Lower lobe of right lung (tissue), 2 donors: Measurements from ENCODE around the gene ZBTB32. TPM values are rescaled to one million over a fixed set of nuclear protein-coding genes. Genes with fewer than 3 reads are reported as not detected.

Experiments
- ATAC-seq, 2 donors: fragments of 200-7000 bp; cut with Tn5 transposase; one replicate each; pipeline ENCODE4 v1.9.1; 2020 to 2022; ENCODE audit warnings: mild to moderate bottlenecking in 2 of 2, moderate library complexity in 2 of 2
- DNase-seq: peaks from one replicate; pipeline ENCODE4 v3.0.0-alpha.2; 2020
- H3K27ac ChIP-seq: fragments of 200-600 bp; one replicate; pipeline ENCODE4 v1.8.0; 2022
- H3K27me3 ChIP-seq: fragments of 200-600 bp; one replicate; pipeline ENCODE4 v1.8.0; 2022; ENCODE audit warnings: low read depth
- H3K36me3 ChIP-seq: fragments of 200-600 bp; one replicate; pipeline ENCODE4 v1.8.0; 2022; ENCODE audit warnings: mild to moderate bottlenecking
- H3K4me1 ChIP-seq: fragments of 200-600 bp; one replicate; pipeline ENCODE4 v1.8.0; 2022
- H3K4me3 ChIP-seq: fragments of 200-600 bp; one replicate; pipeline ENCODE4 v1.8.0; 2022; ENCODE audit warnings: mild to moderate bottlenecking
- H3K9me3 ChIP-seq: fragments of 200-600 bp; one replicate; pipeline ENCODE4 v1.8.0; 2022
- CTCF ChIP-seq: fragments of 200-600 bp; IDR thresholded peaks from one replicate; pipeline ENCODE4 v1.8.0; 2022; ENCODE audit warnings: antibody characterized with exemption, mild to moderate bottlenecking
- intact Hi-C: fragments of 100-400 bp; cut with DNase I; formaldehyde crosslinking; loops from one replicate; pipeline ENCODE4 v1.11.0; 2022
- total RNA-seq: library from RNA; stranded (reverse); fragmentation: NEBNext Ultra II Directional; extraction: Animal tissue kit (Norgen Biotek cat#: 25700); gene quantifications from one replicate; pipeline ENCODE4 v1.2.1, GENCODE V29; 2021
- donor health status: DM: no; HTN: yes; CAD: no; lungs with severe emphysema.

ZBTB32 gene
- total RNA-seq, 1 donor from 2014 or later, result 0.21 TPM

- DNase-seq (no peak), ATAC-seq (no peak)
- Histone ChIP-seq H3K27ac (no peak overlapping the region), H3K36me3 (peaks cover 100% of the 10 kb centered on the region), H3K9me3 (no peaks in the 10 kb centered on the region), H3K4me3 (no peak overlapping the region), H3K27me3 (no peaks in the 10 kb centered on the region), H3K4me1 (no peaks in the 10 kb centered on the region)
- no peak for TF ChIP-seq CTCF
- intact Hi-C loops, result no loop called here
These were observed 23.8 kb downstream of the ZBTB32 start for GRCh38 chr19:35727956-35728706.

- no peaks in the 10 kb centered on the region for H3K27me3 ChIP-seq
- no peaks in the 10 kb centered on the region for H3K9me3 ChIP-seq
- no peak overlapping the region for H3K4me3 ChIP-seq
- intact Hi-C loops, result no loop called here
- H3K27ac ChIP-seq, result no peak overlapping the region
- H3K4me1 ChIP-seq, result no peaks in the 10 kb centered on the region
- ATAC-seq (no peak), DNase-seq (no peak)
- TF ChIP-seq CTCF, result no peak
- peaks cover 100% of the 10 kb centered on the region for H3K36me3 ChIP-seq
These were observed 24.7 kb downstream of the ZBTB32 start for GRCh38 chr19:35729021-35729420.

GRCh38 chr19:35729763-35730162, 25.4 kb downstream of the ZBTB32 start:
- Histone ChIP-seq H3K4me1 (no peaks in the 10 kb centered on the region), H3K27ac (no peak overlapping the region), H3K9me3 (no peaks in the 10 kb centered on the region), H3K36me3 (peaks cover 100% of the 10 kb centered on the region), H3K4me3 (no peak overlapping the region), H3K27me3 (no peaks in the 10 kb centered on the region)
- no peak for ATAC-seq
- DNase-seq, result no peak
- TF ChIP-seq CTCF, result no peak
- intact Hi-C loops, result no loop called here

- Histone ChIP-seq H3K27ac (no peak overlapping the region), H3K27me3 (no peaks in the 10 kb centered on the region), H3K4me1 (no peaks in the 10 kb centered on the region), H3K9me3 (no peaks in the 10 kb centered on the region), H3K4me3 (no peak overlapping the region), H3K36me3 (peaks cover 100% of the 10 kb centered on the region)
- DNase-seq (no peak), ATAC-seq (no peak)
- intact Hi-C loops, result no loop called here
- TF ChIP-seq CTCF, result no peak
These were observed 26.0 kb downstream of the ZBTB32 start for GRCh38 chr19:35730326-35730725.

GRCh38 chr19:35731353-35731752, 27.0 kb downstream of the ZBTB32 start:
- TF ChIP-seq CTCF, result no peak
- no peak for DNase-seq
- H3K9me3 ChIP-seq, result no peaks in the 10 kb centered on the region

More at GRCh38 chr19:35731353-35731752, 27.0 kb downstream of the ZBTB32 start:
- H3K36me3 ChIP-seq, result peaks cover 100% of the 10 kb centered on the region
- H3K4me1 ChIP-seq, result no peaks in the 10 kb centered on the region
- H3K4me3 ChIP-seq, result no peak overlapping the region
- H3K27me3 ChIP-seq, result no peaks in the 10 kb centered on the region
- ATAC-seq, result no peak
- intact Hi-C loops, result no loop called here
- H3K27ac ChIP-seq, result no peak overlapping the region
